Neural progenitor cell (in vitro differentiated cells): ENCODE results near the gene NAGK.

Experiments used
- CTCF ChIP-seq: fragments of 200-600 bp; sonication (generic); IDR thresholded peaks from 2 replicates; pipeline ENCODE4 v1.5.1; 2017; ENCODE audit warnings: antibody characterized with exemption, mild to moderate bottlenecking
- EZH2 ChIP-seq: fragments of 200-600 bp; sonication (generic); IDR thresholded peaks from 2 replicates; pipeline ENCODE4 v1.6.1; 2017; ENCODE audit warnings: antibody characterized with exemption, mild to moderate bottlenecking, moderate library complexity

GRCh38 chr2:71043531-71044407, 24.7 kb upstream of the NAGK start:
- no peak for TF ChIP-seq CTCF
- TF ChIP-seq EZH2, result no peak
